Measurements from ENCODE around the gene CBFA2T2. TPM values are rescaled to one million over a fixed set of nuclear protein-coding genes. Genes with fewer than 3 reads are reported as not detected.

The CBFA2T2 gene
- total and polyA plus RNA-seq, 12 donors, result 5.3 to 16.7 (median 9.4) TPM

- H3K4me1 ChIP-seq (replicated peaks in 1 of 2), result no peaks in the 10 kb centered on the region
- 87 to 95% (median 93%) methylated on average over 3 of the region's 3 CpGs for WGBS, 4 donors
- H3K27me3 ChIP-seq, result no peaks in the 10 kb centered on the region
- H3K9me3 ChIP-seq (replicated peaks in 1 of 3), result no peaks in the 10 kb centered on the region
- no peak for DNase-seq
- H3K36me3 ChIP-seq (replicated peaks in 1 of 2), result peaks cover 0 to 27% of the 10 kb centered on the region in 2 donors
- H3K4me3 ChIP-seq, result no peak overlapping the region
- TF ChIP-seq CTCF (IDR thresholded peaks at IDR 0.05) (no peak), POLR2A (IDR thresholded peaks at IDR 0.05) (no peak)
- no peak overlapping the region for H3K27ac ChIP-seq
- intact Hi-C loops (cut with DNase I), result no loop called here
Measured at GRCh38 chr20:33624399-33624798, 134.5 kb downstream of the CBFA2T2 start.

GRCh38 chr20:33626190-33626589 is 136.3 kb downstream of the CBFA2T2 start:
- TF ChIP-seq CTCF (IDR thresholded peaks at IDR 0.05), result no peak
- TF ChIP-seq POLR2A (IDR thresholded peaks at IDR 0.05), result no peak
- WGBS, 4 donors, result 95 to 96% (median 96%) methylated on average over 4 of the region's 4 CpGs
- H3K27ac ChIP-seq, result no peak overlapping the region
- no peak for DNase-seq
- H3K4me1 ChIP-seq (replicated peaks in 1 of 2), result no peaks in the 10 kb centered on the region
- intact Hi-C loops (cut with DNase I), result no loop called here
- peaks cover 0 to 27% of the 10 kb centered on the region in 2 donors for H3K36me3 ChIP-seq (replicated peaks in 1 of 2)
- no peak overlapping the region for H3K4me3 ChIP-seq
- no peaks in the 10 kb centered on the region for H3K9me3 ChIP-seq (replicated peaks in 1 of 3)
- no peaks in the 10 kb centered on the region for H3K27me3 ChIP-seq

- Histone ChIP-seq H3K4me1 (replicated peaks in 1 of 2) (no peaks in the 10 kb centered on the region), H3K27me3 (no peaks in the 10 kb centered on the region), H3K4me3 (no peak overlapping the region), H3K9me3 (replicated peaks in 1 of 3) (no peaks in the 10 kb centered on the region), H3K27ac (no peak overlapping the region), H3K36me3 (replicated peaks in 1 of 2) (peaks cover 0 to 27% of the 10 kb centered on the region in 2 donors)
- intact Hi-C loops (cut with DNase I), result no loop called here
- no peak for DNase-seq
- 96 to 98% (median 97%) methylated on average over 4 of the region's 4 CpGs for WGBS, 4 donors
- TF ChIP-seq POLR2A (IDR thresholded peaks at IDR 0.05) (no peak), CTCF (IDR thresholded peaks at IDR 0.05) (no peak)
Measured at GRCh38 chr20:33627577-33628216, 137.8 kb downstream of the CBFA2T2 start.

DNA sequence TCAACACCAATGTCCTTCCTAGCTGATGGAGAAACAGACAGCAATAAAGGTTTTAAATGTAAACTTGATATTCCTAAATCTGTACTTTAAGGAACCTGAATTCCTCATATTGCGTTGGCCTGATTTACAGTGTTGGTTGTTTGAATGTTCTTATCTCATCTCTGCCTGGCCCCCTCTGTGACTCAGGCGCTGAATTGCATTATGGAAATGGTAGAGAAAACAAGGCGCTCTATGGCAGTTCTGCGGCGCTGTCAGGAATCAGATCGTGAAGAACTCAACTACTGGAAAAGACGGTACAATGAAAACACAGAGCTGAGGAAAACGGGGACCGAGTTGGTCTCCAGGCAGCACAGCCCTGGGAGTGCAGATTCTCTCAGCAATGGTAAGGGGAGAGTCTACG is 139.6 kb downstream of the CBFA2T2 start:
- Histone ChIP-seq H3K27ac (no peak overlapping the region), H3K4me1 (replicated peaks in 1 of 2) (no peaks in the 10 kb centered on the region), H3K27me3 (no peaks in the 10 kb centered on the region), H3K4me3 (no peak overlapping the region), H3K9me3 (replicated peaks in 1 of 3) (no peaks in the 10 kb centered on the region), H3K36me3 (replicated peaks in 1 of 2) (peaks cover 0 to 25% of the 10 kb centered on the region in 2 donors)
- 93 to 97% (median 94%) methylated on average over 10 of the region's 10 CpGs for WGBS, 4 donors
- TF ChIP-seq CTCF (IDR thresholded peaks at IDR 0.05) (no peak), POLR2A (IDR thresholded peaks at IDR 0.05) (no peak)
- intact Hi-C loops (cut with DNase I), result no loop called here
- no peak for DNase-seq
